ENCODE results near the gene RRP12.

Gene RRP12

DNA sequence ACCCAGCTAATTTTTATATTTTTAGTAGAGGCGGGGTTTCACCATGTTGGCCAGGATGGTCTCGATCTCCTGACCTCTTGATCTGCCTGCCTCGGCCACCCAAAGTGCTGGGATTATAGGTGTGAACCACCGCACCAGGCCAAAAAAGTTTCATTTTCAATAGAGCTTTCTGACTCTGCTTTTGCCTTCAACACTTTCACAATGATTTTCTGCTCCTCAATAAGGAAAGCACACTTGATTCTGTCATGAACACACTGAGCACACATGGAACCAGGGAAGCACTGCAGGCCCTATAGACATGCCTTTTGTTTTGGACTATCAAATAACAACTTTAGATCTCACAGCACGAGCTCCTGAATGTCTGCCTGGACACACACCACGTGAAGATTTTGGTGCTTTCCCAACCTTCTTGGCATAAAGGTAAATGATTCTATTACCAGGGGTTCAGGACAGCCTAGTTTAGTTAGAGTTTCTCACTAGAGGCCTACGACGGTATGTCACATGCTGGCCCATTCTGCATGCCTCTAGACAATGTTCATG, 8.0 kb downstream of the RRP12 start:
- Histone ChIP-seq H3K9ac (ENCODE audit: low read depth, low read length, poor library complexity, severe bottlenecking) (no peak overlapping the region), H3F3A (ENCODE audit: low read depth) (no peaks in the 10 kb centered on the region), H3K4me1 (ENCODE audit: insufficient read depth, low read length, poor library complexity, severe bottlenecking) (no peaks in the 10 kb centered on the region), H3K27me3 (ENCODE audit: insufficient read depth, low read length, poor library complexity, severe bottlenecking) (no peaks in the 10 kb centered on the region), H3K9me3 (ENCODE audit: insufficient read depth, low read depth, low read length) (no peaks in the 10 kb centered on the region), H3K9me2 (replicated peaks; ENCODE audit: low read depth, low read length) (no peaks in the 10 kb centered on the region), H4K20me1 (ENCODE audit: insufficient read depth, low read length, poor library complexity, severe bottlenecking) (no peaks in the 10 kb centered on the region), H3K4me2 (ENCODE audit: low read depth, low read length, poor library complexity, severe bottlenecking) (no peak overlapping the region), H3K4me3 (ENCODE audit: low read length, poor library complexity, severe bottlenecking) (no peak overlapping the region), H3K36me3 (ENCODE audit: insufficient read depth, low read length) (no peaks in the 10 kb centered on the region; the same call in 1 of the 2 replicates), H3K79me2 (ENCODE audit: insufficient read depth, low read length) (no peaks in the 10 kb centered on the region), H2AFZ (ENCODE audit: low read length) (no peak overlapping the region)
- TF ChIP-seq, protein P1, sequence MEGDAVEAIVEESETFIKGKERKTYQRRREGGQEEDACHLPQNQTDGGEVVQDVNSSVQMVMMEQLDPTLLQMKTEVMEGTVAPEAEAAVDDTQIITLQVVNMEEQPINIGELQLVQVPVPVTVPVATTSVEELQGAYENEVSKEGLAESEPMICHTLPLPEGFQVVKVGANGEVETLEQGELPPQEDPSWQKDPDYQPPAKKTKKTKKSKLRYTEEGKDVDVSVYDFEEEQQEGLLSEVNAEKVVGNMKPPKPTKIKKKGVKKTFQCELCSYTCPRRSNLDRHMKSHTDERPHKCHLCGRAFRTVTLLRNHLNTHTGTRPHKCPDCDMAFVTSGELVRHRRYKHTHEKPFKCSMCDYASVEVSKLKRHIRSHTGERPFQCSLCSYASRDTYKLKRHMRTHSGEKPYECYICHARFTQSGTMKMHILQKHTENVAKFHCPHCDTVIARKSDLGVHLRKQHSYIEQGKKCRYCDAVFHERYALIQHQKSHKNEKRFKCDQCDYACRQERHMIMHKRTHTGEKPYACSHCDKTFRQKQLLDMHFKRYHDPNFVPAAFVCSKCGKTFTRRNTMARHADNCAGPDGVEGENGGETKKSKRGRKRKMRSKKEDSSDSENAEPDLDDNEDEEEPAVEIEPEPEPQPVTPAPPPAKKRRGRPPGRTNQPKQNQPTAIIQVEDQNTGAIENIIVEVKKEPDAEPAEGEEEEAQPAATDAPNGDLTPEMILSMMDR (conservative IDR thresholded peaks at IDR 0.05; ENCODE audit: low read length): no peak
- TF ChIP-seq EZH2phosphoT487 (IDR thresholded peaks at IDR 0.05; ENCODE audit: borderline replicate concordance): no peak

DNA sequence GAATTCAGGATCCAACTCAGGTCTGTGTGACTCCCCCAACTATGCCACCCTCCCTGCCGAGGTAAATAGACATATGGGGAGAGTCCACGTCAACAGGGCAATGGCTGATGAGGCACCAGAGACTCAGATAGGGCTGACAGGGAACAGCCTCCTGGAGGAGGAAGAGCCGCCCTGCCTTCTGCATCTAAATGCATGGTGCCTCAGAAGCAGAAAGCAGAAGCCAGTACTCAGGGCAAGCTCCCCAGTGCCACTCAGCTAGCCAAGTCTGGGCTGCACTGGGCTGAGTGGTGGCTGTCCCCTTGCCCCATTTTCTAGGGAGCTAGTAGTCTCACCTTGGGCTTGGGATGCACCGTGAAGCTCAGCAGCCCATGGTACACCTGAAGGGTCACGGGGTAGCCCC, 11.0 kb downstream of the RRP12 start:
- H3K9ac ChIP-seq (ENCODE audit: low read depth, low read length, poor library complexity, severe bottlenecking): no peak overlapping the region
- no peaks in the 10 kb centered on the region for H3K79me2 ChIP-seq (ENCODE audit: insufficient read depth, low read length)
- H3K4me2 ChIP-seq (ENCODE audit: low read depth, low read length, poor library complexity, severe bottlenecking): no peak overlapping the region
- H3K9me2 ChIP-seq (replicated peaks; ENCODE audit: low read depth, low read length): no peaks in the 10 kb centered on the region
- H2AFZ ChIP-seq (ENCODE audit: low read length): no peak overlapping the region
- no peaks in the 10 kb centered on the region for H4K20me1 ChIP-seq (ENCODE audit: insufficient read depth, low read length, poor library complexity, severe bottlenecking)
- H3K9me3 ChIP-seq (ENCODE audit: insufficient read depth, low read depth, low read length): no peaks in the 10 kb centered on the region
- TF ChIP-seq, protein P1 (conservative IDR thresholded peaks at IDR 0.05; ENCODE audit: low read length): no peak
- no peak for TF ChIP-seq EZH2phosphoT487 (IDR thresholded peaks at IDR 0.05; ENCODE audit: borderline replicate concordance)
- no peaks in the 10 kb centered on the region for H3K4me1 ChIP-seq (ENCODE audit: insufficient read depth, low read length, poor library complexity, severe bottlenecking)
- H3F3A ChIP-seq (ENCODE audit: low read depth): no peaks in the 10 kb centered on the region
- no peak overlapping the region for H3K4me3 ChIP-seq (ENCODE audit: low read length, poor library complexity, severe bottlenecking)
- no peaks in the 10 kb centered on the region for H3K27me3 ChIP-seq (ENCODE audit: insufficient read depth, low read length, poor library complexity, severe bottlenecking)
- no peaks in the 10 kb centered on the region; the same call in 1 of the 2 replicates for H3K36me3 ChIP-seq (ENCODE audit: insufficient read depth, low read length)

DNA sequence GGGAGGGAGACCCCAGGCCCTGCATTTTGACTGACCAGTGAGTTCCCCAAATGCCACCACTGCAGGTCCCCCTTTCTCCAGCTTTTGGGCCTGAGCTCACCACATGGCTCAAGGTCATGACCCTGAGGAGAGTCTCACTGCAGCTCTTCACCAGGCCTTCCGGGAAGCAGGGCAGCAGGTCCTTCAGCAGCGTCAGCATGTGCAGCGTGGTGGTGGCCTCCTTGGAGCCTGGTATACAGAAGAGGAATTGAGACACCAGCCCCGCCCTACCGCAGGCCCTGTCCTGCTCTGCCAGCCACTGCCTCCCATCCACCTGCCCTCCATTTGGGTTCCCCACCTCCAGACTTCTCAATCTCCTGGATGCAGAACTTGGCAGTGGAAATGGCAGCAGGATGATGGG, 13.0 kb downstream of the RRP12 start:
- Histone ChIP-seq H3K9me2 (replicated peaks; ENCODE audit: low read depth, low read length) (no peaks in the 10 kb centered on the region), H2AFZ (ENCODE audit: low read length) (no peak overlapping the region), H3K4me2 (ENCODE audit: low read depth, low read length, poor library complexity, severe bottlenecking) (no peak overlapping the region), H4K20me1 (ENCODE audit: insufficient read depth, low read length, poor library complexity, severe bottlenecking) (no peaks in the 10 kb centered on the region), H3K27me3 (ENCODE audit: insufficient read depth, low read length, poor library complexity, severe bottlenecking) (no peaks in the 10 kb centered on the region), H3K9me3 (ENCODE audit: insufficient read depth, low read depth, low read length) (no peaks in the 10 kb centered on the region), H3K9ac (ENCODE audit: low read depth, low read length, poor library complexity, severe bottlenecking) (no peak overlapping the region), H3K36me3 (ENCODE audit: insufficient read depth, low read length) (no peaks in the 10 kb centered on the region; the same call in 1 of the 2 replicates), H3K4me1 (ENCODE audit: insufficient read depth, low read length, poor library complexity, severe bottlenecking) (no peaks in the 10 kb centered on the region), H3K79me2 (ENCODE audit: insufficient read depth, low read length) (no peaks in the 10 kb centered on the region), H3F3A (ENCODE audit: low read depth) (no peaks in the 10 kb centered on the region), H3K4me3 (ENCODE audit: low read length, poor library complexity, severe bottlenecking) (no peak overlapping the region)
- TF ChIP-seq, protein P1 (conservative IDR thresholded peaks at IDR 0.05; ENCODE audit: low read length): no peak
- TF ChIP-seq EZH2phosphoT487 (IDR thresholded peaks at IDR 0.05; ENCODE audit: borderline replicate concordance): no peak
